NCI-H82 (cell line): ENCODE data around the gene ZNF316.

Experiments used
- DNase-seq: peaks from one replicate; lab custom pipeline; 2025; lab: John Stamatoyannopoulos, UW

ZNF316 gene

GRCh38 chr7:6691609-6692106 is 54.5 kb downstream of the ZNF316 start:
- DNase-seq = peak; percentile 16

- DNase-seq = no peak
These were observed 63.7 kb downstream of the ZNF316 start for GRCh38 chr7:6700793-6701192.

- DNase-seq = no peak
These were observed 64.7 kb downstream of the ZNF316 start for GRCh38 chr7:6701860-6702259.
